Central memory CD4-positive, alpha-beta T cell (primary cell): ENCODE measurements around the gene DYRK1A.
"Not testable (repeated sequence)": the region's sequence is repeated elsewhere in the genome, so short reads cannot be mapped to it uniquely, and the experiment has no call there.

Source experiments
- DNase-seq: peaks from one replicate; pipeline ENCODE4 v3.0.0; 2022

DYRK1A gene

DNA sequence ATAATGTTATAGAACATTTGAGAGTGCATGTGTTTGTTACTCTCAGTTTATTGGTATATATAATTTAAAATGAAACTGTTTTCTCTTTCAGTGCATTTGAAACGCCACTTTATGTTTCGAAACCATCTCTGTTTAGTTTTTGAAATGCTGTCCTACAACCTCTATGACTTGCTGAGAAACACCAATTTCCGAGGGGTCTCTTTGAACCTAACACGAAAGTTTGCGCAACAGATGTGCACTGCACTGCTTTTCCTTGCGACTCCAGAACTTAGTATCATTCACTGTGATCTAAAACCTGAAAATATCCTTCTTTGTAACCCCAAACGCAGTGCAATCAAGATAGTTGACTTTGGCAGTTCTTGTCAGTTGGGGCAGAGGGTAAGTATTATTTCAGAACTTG, 123.5 kb downstream of the DYRK1A start:
- DNase-seq, result no peak

DNA sequence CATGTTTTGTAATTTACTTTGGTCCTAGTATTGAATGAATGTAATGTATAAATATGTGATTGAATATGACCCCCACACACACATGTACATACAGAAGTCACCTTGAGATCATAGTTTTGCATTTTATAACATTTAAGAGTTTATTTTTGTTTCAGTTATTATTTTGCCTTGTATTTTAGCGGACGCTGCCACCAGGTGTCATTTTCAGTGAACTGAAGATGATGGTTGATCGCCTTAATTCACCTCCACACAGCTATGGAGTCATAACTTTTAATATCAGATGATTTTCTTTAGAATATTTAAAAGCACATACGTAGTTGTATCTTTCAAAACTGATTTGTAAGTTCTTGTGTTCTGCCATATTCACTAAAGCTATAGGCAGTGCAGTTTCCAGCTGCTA, 130.4 kb downstream of the DYRK1A start:
- no peak for DNase-seq

DNA sequence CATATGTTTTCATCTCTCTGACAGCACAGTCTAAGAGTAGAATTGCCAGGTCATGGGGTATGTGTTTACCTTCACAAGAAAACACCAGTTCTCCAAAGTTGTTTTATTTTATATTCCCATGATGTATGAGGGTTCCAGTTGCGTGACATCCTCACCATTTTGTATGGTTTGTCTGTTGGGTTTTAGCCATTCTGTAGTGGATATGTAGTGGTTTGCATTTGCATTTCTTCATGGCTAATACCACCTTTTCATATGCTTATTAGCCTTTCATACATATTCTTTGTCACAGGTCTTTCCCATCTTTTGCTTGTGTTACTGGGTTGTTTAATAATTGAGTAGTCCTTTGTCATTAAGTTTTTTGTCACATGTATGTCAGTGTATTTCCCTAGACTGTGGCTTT, 132.1 kb downstream of the DYRK1A start:
- DNase-seq, result no peak

DNA sequence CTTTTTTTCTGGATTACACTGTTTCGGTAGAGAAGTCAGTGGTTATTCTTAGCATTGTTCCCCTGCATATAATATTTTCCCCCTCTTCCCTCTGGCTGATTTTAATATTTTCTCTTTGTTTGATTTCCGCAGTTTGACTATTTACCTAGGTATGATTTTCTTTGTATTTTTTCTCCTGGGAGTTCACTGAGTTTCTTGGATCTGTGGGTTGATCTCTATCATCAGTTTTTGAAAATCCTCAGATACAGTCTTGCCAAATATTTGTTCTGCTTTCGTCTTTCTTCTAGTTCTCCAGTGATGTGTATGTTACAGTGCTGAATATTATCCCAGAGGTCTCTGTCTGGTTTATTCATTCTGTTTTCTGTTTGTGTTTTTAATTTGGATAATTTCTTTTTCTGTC, 136.4 kb downstream of the DYRK1A start:
- no peak for DNase-seq

DNA sequence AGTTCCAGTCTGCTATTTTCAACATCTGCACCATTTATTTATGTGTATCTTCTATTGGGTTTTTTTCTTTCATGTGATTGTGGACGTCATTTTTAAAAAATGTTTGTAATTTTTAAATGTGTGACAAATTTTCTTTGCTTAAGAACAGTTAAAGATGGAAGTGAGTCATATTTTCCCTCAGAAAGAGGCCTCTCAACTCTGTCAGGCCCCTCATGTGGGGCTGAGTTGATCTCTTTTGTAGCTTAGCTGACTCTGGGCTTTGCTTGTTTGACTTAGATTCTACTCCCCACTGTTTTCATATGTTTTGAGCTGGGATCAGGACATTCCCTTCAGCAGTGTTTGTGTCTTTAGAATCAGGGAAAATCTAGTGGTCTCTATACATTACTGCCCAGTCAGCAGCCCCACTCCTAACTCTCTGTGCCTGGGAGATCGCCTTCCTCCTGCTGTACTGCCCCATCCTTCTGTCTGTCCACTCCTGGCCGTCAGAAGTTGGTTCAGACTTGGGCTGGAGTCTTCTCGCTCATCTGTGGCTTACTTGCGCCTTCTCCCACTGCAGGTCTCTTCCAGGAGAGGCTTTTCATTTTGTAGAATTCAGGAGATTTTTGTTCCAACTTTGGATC, 137.4 kb downstream of the DYRK1A start:
- DNase-seq, result no peak

DNA sequence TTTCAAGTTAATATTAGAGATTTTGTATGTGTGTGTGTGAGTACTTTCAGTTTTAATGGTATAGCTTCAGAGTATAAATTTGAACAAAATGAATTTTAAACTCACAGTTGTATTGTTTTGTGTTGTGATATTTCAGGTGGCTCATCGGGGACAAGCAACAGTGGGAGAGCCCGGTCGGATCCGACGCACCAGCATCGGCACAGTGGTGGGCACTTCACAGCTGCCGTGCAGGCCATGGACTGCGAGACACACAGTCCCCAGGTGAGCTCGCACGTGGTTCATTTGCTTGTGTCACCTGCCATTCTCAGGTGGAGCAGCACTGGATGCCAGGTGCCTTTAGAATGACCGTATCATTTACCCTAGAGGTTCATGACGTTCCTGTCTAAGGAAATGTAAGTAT, 139.4 kb downstream of the DYRK1A start:
- DNase-seq, result no peak

DNA sequence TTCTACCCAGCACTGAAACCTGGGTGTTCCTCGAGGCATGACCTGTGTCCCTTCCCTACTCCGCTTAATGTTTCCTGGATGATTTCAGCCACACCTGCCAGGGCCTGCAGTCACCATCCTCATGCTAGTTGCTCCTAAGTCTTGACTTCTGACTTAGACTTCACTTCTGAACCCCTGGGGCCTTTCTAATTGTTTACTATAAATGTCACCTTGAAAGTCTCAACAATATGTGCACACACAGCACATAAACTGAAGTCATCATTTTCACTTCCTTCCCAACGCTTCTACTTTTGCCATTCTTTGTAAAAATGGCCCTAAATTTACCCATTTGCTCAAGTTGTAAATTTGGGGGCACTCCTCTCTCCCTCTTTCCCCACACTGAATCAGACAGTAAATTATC, 141.1 kb downstream of the DYRK1A start:
- no peak for DNase-seq

DNA sequence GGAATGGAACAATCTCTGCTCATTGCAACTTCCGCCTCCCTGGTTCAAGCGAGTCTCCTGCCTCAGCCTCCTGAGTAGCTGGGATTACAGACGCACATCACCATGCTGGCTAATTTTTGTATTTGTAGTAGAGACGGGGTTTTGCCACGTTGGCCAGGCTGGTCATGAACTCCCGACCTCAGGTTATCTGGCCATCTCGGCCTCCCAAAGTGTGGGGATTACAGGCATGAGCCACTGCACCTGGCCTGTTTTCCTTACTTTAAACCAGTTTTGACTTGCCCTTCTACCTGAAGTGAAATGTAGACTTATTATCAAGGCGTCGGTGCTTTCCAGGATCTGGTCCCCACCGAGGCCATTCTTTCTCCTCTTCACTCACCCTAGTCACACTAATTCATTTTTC, 141.8 kb downstream of the DYRK1A start:
- DNase-seq, result no peak

DNA sequence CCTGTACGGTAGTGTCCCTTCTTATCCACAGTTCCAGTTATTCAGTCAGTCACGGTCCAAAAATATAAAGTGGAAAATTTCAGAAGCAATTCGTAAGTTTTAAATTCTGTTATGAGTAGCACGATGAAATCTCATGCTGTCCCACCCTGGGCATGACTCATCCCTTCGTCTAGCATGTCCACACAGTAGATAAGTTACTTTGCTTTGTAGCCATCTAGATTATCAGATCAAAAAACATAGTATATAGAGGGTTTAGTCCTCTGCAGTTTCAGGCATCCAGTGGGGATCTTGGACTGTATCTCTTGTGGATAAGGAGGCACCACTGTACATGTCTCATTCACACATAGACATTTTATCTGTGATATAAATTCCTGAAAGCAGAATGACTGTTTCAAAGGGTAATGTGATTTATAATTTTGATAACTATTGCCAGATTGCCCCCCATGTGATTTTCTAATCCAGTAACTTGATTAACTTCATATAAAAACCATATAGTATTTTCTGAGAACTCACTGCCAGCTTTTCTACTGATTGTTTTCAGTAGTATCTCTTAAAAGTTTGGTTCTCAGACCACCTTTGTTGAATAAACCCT, 143.3 kb downstream of the DYRK1A start:
- no peak for DNase-seq

DNA sequence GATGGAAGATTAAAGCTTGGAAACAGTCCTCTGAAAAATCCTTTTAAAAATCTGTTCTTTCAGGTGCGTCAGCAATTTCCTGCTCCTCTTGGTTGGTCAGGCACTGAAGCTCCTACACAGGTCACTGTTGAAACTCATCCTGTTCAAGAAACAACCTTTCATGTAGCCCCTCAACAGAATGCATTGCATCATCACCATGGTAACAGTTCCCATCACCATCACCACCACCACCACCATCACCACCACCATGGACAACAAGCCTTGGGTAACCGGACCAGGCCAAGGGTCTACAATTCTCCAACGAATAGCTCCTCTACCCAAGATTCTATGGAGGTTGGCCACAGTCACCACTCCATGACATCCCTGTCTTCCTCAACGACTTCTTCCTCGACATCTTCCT, 145.3 kb downstream of the DYRK1A start:
- no peak for DNase-seq

DNA sequence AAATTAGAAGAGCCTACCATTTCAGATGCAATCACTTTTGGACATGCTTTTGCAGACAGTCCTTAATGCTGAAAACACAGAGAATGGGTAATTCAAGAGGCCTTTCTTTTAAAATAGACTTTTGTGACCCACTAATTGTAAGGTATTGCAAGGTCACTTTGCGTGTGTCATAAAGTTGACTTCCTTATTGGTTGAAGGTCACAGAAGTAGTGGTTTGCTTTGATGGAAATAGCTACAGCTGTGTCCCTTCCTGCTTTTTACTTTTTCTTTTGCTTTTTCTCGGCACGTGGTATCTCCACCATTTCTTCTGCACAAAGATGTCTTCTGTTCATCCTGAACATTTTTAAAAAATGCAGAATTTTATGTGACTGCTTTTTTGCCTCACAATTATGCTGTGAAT, 146.8 kb downstream of the DYRK1A start:
- no peak for DNase-seq

DNA sequence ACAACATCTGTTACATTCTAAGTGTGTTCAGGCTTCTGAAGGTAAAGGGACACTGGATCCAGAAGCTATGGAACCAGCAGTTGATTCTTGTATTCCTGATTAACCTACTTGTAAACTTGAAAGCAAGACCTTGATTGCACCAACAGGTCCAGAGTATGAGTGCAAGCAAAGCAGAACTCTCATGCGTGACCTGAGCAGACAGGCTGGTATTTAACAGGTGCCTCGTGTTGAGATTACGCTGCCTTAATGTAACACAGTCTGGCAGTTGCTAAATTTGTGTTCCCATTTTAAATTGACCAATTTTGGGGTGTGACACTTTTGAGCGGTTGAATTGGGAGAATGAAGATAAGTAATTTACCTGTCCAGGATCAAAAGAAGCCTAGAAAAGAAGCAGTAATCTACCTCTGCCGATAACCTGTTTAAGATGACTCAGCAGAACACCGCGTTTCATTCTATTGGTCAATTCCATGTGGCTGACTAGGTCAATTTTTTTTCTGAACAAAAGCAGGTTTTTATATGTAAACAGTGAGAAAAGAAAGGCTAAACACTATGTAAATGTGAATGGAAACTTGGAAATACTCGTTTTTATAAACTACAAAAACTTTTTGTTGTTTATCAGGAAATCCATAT, 147.6 kb downstream of the DYRK1A start:
- no peak for DNase-seq

DNA sequence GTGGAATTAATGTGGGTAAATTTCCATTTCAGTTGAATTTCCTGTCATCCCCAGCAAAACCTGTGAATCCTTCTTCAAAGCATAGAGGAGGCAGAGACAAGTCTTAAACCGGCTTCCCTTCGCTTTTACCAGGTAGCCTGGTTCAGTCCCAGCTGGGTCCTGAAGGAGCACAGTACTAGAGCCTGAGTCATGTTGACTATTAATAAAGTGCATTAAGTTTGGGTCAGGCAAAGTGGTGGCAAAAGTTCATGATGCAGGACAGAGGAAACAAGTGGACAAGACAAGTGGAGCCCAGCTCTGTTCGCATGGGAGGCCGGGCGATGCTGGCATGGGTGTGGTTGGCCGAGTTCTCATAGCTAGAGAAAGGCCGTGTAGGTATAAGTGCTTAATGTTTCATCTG, 150.4 kb downstream of the DYRK1A start:
- no peak for DNase-seq

DNA sequence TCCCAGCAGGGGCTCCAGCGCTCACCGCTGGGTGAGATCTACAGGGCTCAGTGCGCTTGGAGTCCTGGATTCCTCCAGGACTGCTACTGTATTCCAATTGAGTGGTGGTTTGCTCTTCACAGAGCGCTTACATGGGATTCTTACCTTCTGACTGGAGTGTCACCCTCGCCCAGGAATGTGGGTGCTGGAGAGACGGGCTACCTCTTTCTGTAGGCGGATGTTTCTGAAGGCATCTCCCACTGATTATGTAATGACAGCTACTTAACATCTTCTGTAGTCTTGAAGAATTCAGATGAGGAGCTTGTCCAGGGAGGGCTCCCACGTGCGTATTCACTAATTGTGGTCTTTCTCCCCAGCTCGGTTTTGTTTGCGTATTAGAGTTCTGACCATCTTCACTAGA, 154.2 kb downstream of the DYRK1A start:
- DNase-seq, result no peak

DNA sequence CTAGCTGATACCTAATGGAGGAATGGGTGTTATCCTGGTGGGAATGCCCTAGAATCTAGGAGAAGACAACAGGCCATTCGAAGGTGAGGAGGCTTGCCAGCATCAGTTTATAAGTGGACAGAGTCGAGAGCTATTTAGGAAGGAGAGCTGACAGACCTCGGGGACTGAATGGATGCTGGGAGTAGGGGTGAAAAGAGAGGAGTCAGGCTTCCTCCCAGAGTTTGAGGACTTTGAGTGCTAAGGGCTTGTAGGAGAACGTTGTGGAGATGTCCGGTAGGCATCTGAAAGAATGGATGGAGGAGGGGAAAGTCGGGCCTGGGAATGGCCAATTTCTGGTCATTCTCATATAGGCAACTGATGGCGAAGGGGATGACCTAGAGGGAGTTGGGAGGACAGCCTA, 155.1 kb downstream of the DYRK1A start:
- DNase-seq, result no peak

DNA sequence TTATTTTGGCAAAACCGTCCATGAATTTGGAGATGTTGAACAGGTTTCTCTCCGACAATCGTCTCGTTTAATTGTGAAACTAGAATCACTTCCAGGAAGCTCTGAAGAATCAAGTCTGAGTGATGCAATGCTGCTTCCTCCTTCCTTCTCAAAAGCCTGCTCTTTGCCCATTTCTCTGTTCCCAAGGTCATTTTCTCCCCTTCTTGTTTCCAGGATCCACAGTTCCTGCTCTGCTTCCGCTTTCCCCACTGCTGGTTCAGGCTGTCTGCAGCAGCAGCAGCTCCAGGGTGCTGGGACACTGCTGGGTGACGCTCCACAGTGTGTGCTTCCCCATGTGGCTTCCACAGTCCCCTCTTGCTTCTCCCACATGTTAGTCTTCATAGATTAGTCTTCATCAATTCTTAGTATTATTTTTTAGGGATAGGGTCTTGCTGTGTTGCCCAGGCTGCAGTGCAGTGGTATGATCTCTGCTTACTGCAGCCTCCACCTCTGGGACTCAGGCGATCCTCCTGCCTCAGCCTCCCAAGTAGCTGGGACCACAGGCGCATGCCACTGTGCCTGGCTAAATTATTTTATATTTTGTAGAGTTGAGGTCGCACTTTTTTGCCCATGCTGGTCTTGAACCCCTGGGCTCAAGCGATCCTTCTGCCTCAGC, 156.2 kb downstream of the DYRK1A start:
- no peak for DNase-seq

DNA sequence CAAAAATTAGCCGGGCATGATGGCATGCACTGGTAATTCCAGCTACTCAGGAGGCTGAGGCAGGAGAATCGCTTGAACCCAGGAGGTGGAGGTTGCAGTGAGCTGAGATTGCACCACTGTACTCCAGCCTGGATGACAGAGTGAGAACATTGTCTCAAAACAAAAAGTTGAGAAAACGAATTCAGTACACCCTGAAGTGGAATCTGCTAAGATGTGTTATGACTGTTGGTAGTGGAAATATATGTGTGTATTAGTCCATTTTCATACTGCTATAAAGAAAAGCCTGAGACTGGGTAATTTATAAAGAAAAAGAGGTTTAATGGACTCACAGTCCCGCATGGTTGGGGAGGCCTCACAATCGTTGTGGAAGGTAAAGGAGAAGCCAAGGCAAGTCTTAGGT, 158.4 kb downstream of the DYRK1A start:
- DNase-seq, result not testable (repeated sequence)

DNA sequence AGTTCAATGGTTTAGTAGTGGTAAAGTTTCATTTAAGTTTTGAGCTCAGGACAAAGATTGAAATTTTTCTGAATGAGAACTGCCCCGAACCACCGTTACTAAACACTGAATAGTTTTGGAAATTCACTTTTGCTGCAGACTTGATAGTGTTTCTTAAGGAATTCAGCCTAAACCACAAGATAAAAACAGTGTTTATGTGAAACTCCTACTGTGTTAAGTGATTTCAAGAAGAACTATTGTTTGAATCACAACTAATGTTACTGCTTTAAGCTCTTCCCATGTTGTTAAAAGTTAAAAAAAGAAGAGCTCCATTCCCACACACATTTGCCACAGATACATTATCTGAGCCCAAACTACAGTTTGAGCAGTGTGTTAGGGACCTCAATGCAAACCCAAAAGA, 159.2 kb downstream of the DYRK1A start:
- no peak for DNase-seq

DNA sequence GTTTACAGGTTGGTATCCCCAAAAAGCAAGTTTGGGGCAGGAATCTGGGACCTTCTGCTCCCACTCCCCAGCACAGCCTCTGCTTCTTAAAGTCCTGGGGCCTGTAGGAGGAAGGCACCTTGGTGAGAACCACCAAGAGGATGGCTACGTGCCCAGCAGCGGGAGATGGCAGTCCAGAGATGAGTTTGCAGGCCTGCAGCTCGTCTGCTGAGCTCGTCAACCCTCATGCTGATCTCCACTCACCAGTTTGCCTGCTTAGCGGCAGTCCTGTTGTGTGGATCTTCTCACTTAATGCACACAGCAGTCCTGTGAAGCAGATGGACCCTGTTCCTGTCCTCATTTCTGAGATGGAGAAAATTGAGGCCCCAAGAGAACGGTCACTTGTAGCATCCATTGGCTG, 160.5 kb downstream of the DYRK1A start:
- no peak for DNase-seq

DNA sequence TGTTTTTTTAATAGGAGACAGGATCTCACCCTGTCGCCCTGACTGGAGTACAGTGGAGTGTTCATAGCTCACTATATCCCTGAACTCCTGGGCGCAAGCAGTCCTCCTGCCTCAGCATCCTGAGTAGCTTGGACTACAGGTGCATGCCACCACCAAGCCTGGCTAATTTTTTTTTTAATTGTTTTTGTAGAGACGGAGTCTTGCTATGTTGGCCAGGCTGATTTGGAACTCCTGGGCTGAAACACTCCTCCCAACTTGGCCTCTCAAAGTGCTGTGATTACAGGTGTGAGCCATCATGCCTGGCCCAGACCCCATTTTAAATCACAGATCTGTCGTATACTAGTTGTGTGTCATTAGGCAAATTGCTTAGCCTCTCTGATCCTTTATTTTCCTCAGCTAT, 161.1 kb downstream of the DYRK1A start:
- no peak for DNase-seq

DNA sequence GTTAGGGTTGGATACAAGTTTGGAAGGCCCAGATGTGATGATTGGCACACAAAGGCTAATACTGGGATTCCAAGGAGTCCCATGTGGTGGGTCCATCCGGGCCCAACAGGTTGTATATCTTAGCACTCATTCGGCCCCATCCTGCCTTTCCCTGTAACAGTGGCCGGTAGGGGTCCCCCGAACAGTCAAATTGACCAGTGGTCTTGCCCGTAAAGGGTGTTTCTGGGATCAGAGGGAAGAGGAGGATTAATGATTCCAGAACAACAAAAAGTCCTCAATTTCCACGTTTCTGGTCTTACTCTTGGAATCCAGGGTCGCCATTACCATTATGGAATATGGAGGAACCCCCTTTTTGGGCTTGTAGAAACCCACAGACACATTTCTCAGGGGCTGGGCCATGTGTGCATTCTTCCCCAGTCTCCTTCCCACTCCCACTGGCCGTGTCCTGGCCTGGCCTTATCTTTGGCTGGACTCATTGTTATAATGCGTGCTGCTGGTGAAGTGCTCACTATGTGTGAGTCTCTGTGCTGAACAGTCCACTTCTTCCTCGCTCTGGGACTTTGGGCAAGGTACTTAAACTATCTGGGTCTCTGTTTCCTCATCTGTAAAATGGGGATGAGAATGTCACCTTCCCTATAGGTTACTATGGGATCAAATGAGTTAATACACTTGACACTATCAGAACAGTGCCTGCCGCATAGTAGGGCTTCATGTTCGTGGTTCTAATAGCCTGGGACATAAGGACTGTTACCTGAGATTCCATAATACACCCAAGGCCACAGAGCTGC, 161.8 kb downstream of the DYRK1A start:
- no peak for DNase-seq

DNA sequence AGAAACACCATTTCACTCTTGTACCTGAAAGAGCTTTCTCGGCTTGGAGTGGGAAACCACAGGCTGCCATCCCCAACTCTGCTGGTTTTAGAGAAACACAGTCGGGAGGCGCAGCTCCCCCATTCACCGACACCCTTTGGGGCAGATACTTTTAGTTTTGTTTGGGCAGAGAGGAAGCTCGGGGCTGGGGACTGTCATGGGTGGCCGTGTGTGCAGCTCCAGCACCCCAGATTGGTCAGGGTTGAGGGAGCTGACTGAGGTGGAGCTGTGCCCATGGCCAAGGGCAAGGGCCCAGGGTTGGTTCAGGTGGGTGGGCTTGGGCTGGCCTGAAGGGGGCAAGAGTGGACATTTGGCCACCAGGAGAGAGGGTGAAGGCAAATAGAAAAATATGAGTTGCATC, 163.1 kb downstream of the DYRK1A start:
- no peak for DNase-seq

DNA sequence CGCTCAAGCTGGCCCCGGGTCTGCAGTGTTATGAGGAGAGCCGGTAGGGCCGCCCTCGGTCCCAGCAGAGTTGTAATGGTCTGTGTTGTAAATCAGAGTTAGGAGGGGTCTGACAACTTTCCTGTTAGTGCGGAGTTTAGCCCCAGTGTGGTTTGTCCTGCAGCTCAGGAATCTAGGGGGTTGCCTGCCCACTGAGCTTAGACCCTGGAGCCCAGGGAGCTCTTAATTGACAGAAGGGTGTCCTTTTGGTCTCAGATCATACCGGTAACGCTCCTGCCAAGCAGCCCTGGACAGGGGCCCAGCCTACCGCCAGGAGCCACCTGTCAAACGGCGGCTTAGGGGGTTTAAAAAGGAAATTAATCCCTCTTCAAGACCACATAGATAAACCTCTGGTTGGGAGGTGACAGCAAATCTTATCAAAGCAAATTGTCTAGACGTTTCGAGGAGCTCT, 164.4 kb downstream of the DYRK1A start:
- DNase-seq, result no peak
